ENCODE results near the gene B4GALT7. TPM values are rescaled to one million over a fixed set of nuclear protein-coding genes. Genes with fewer than 3 reads are reported as not detected.
"Not testable (repeated sequence)": the region's sequence is repeated elsewhere in the genome, so short reads cannot be mapped to it uniquely, and the experiment has no call there.

The B4GALT7 gene
- total RNA-seq, 1 experiment from 2014 or later = 15.0 TPM

DNA sequence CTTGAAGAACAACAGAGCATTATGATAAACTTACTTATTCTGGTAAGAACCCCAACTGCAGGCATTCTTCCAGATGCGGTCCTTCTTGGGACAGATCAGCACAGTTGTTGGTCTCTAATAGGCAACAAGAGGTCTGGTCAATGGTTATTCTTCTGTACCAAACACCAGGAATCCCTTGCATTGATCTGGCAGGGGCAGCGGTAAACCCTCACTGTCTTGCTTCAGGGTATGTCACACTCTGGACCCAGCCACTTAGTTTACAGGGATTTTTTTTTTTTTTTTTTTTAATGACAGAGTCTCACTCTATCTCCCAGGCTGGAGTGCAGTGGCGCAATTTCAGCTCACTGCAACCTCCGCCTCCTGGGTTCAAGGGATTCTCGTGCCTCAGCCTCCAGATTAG lies 44.3 kb upstream of the B4GALT7 start:
- H3K4me3 ChIP-seq (ENCODE audit: low read depth, low read length, poor library complexity, severe bottlenecking) = no peak overlapping the region
- CTCF ChIA-PET = no interaction called here
- H3K27ac ChIP-seq (ENCODE audit: low read depth, low read length, poor library complexity, severe bottlenecking) = no peak overlapping the region
- no peak for DNase-seq (ENCODE audit: low spot score)
- no TSS peak for BruUV-seq (replicated peaks)
- no peak for TF ChIP-seq EZH2 (IDR thresholded peaks at IDR 0.05; ENCODE audit: borderline replicate concordance, low read depth, low read length, poor library complexity, severe bottlenecking)
- TF ChIP-seq, protein P1, sequence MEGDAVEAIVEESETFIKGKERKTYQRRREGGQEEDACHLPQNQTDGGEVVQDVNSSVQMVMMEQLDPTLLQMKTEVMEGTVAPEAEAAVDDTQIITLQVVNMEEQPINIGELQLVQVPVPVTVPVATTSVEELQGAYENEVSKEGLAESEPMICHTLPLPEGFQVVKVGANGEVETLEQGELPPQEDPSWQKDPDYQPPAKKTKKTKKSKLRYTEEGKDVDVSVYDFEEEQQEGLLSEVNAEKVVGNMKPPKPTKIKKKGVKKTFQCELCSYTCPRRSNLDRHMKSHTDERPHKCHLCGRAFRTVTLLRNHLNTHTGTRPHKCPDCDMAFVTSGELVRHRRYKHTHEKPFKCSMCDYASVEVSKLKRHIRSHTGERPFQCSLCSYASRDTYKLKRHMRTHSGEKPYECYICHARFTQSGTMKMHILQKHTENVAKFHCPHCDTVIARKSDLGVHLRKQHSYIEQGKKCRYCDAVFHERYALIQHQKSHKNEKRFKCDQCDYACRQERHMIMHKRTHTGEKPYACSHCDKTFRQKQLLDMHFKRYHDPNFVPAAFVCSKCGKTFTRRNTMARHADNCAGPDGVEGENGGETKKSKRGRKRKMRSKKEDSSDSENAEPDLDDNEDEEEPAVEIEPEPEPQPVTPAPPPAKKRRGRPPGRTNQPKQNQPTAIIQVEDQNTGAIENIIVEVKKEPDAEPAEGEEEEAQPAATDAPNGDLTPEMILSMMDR (conservative IDR thresholded peaks at IDR 0.05; ENCODE audit: low read depth, low read length) = no peak
- no peaks in the 10 kb centered on the region for H3K9me3 ChIP-seq (ENCODE audit: low read depth, low read length, poor library complexity, severe bottlenecking)
- H3K27me3 ChIP-seq (replicated peaks; ENCODE audit: insufficient read depth, low read depth, low read length, poor library complexity) = no peaks in the 10 kb centered on the region
- POLR2A ChIA-PET (ENCODE audit: low non-redundant PET) = no interaction called here
- H3K4me1 ChIP-seq (ENCODE audit: insufficient read depth, low read length, poor library complexity, severe bottlenecking) = no peaks in the 10 kb centered on the region
- peaks cover 8% of the 10 kb centered on the region for H3K36me3 ChIP-seq (ENCODE audit: insufficient read depth, low read length, poor library complexity, severe bottlenecking)
- intact Hi-C loops (cut with micrococcal nuclease; ENCODE audit: unreplicated experiment) = no loop called here

DNA sequence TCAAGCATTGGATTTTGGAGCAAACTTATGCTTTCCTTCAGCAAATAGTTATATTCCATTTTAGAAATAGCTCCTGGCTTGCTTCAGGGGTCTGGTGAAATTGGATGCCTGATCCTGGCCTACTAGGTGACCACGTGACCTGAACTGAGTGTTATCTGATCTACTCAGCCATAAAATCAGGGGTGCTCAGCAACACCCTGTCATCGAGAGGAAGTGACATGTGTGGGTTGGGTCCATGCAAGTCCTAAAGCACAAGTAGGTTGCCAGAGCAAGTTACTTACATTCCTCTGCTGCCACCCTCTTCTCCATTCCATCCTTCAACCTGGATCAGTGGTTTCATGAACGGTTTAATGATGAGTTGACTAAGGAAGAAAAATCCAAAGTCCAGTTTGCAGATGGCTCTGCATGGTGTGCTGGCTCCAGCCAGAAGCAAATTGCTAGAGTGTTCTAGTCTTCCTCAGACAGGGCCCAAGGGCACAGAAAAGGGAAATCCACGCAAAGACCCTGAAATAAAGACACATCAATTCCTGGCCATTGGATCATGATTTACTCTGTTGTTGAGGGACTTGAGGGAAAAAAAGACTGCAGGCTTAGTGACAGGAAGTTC lies 42.8 kb upstream of the B4GALT7 start:
- Histone ChIP-seq H3K27ac (ENCODE audit: low read depth, low read length, poor library complexity, severe bottlenecking) (no peak overlapping the region), H3K36me3 (ENCODE audit: insufficient read depth, low read length, poor library complexity, severe bottlenecking) (no peaks in the 10 kb centered on the region), H3K4me3 (ENCODE audit: low read depth, low read length, poor library complexity, severe bottlenecking) (no peak overlapping the region), H3K4me1 (ENCODE audit: insufficient read depth, low read length, poor library complexity, severe bottlenecking) (no peaks in the 10 kb centered on the region), H3K9me3 (ENCODE audit: low read depth, low read length, poor library complexity, severe bottlenecking) (no peaks in the 10 kb centered on the region), H3K27me3 (replicated peaks; ENCODE audit: insufficient read depth, low read depth, low read length, poor library complexity) (no peaks in the 10 kb centered on the region)
- CTCF ChIA-PET = no interaction called here
- intact Hi-C loops (cut with micrococcal nuclease; ENCODE audit: unreplicated experiment) = no loop called here
- POLR2A ChIA-PET (ENCODE audit: low non-redundant PET) = no interaction called here
- no peak for DNase-seq (ENCODE audit: low spot score)
- TF ChIP-seq, protein P1 (conservative IDR thresholded peaks at IDR 0.05; ENCODE audit: low read depth, low read length) = no peak
- no peak for TF ChIP-seq EZH2 (IDR thresholded peaks at IDR 0.05; ENCODE audit: borderline replicate concordance, low read depth, low read length, poor library complexity, severe bottlenecking)
- BruUV-seq (replicated peaks) = no TSS peak

DNA sequence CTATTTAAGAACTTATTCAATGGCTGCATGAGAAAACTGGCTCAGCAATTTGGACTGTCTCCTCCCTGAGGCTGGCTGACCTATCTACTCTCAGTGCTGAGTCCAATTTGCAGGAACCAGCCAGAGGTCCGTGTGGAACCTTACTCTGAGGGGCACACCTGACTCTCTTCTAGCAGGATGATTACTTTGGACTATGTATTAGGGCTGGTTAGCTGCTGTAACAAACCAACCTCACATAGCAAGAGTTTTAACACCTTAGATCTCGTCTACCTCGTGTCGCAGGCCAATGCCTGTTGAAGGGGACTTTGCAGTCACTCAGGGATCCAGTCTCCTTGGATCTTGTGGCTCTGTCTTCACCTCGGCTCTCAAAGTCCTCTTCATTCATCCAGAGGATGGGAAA lies 42.1 kb upstream of the B4GALT7 start:
- Histone ChIP-seq H3K9me3 (ENCODE audit: low read depth, low read length, poor library complexity, severe bottlenecking) (no peaks in the 10 kb centered on the region), H3K4me1 (ENCODE audit: insufficient read depth, low read length, poor library complexity, severe bottlenecking) (no peaks in the 10 kb centered on the region), H3K27me3 (replicated peaks; ENCODE audit: insufficient read depth, low read depth, low read length, poor library complexity) (no peaks in the 10 kb centered on the region), H3K4me3 (ENCODE audit: low read depth, low read length, poor library complexity, severe bottlenecking) (no peak overlapping the region), H3K27ac (ENCODE audit: low read depth, low read length, poor library complexity, severe bottlenecking) (no peak overlapping the region), H3K36me3 (ENCODE audit: insufficient read depth, low read length, poor library complexity, severe bottlenecking) (no peaks in the 10 kb centered on the region)
- intact Hi-C loops (cut with micrococcal nuclease; ENCODE audit: unreplicated experiment) = no loop called here
- ChIA-PET CTCF (no interaction called here), POLR2A (ENCODE audit: low non-redundant PET) (no interaction called here)
- no TSS peak for BruUV-seq (replicated peaks)
- TF ChIP-seq EZH2 (IDR thresholded peaks at IDR 0.05; ENCODE audit: borderline replicate concordance, low read depth, low read length, poor library complexity, severe bottlenecking) = no peak
- TF ChIP-seq, protein P1 (conservative IDR thresholded peaks at IDR 0.05; ENCODE audit: low read depth, low read length) = no peak
- DNase-seq (ENCODE audit: low spot score) = no peak

DNA sequence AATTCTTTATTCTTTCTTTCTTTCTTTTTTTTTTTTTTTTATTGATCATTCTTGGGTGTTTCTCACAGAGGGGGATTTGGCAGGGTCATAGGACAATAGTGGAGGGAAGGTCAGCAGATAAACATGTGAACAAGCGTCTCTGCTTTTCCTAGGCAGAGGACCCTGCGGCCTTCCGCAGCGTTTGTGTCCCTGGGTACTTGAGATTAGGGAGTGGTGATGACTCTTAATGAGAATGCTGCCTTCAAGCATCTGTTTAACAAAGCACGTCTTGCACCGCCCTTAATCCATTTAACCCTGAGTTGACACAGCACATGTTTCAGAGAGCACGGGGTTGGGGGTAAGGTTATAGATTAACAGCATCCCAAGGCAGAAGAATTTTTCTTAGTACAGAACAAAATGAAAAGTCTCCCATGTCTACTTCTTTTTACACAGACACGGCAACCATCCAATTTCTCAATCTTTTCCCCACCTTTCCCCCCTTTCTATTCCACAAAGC lies 40.4 kb upstream of the B4GALT7 start:
- H3K4me1 ChIP-seq (ENCODE audit: insufficient read depth, low read length, poor library complexity, severe bottlenecking); DNase-seq (ENCODE audit: low spot score); BruUV-seq (replicated peaks); H3K4me3 ChIP-seq (ENCODE audit: low read depth, low read length, poor library complexity, severe bottlenecking); H3K9me3 ChIP-seq (ENCODE audit: low read depth, low read length, poor library complexity, severe bottlenecking); H3K27ac ChIP-seq (ENCODE audit: low read depth, low read length, poor library complexity, severe bottlenecking); H3K27me3 ChIP-seq (replicated peaks; ENCODE audit: insufficient read depth, low read depth, low read length, poor library complexity); POLR2A ChIA-PET (ENCODE audit: low non-redundant PET); H3K36me3 ChIP-seq (ENCODE audit: insufficient read depth, low read length, poor library complexity, severe bottlenecking); CTCF ChIA-PET; intact Hi-C loops (cut with micrococcal nuclease; ENCODE audit: unreplicated experiment): not testable (repeated sequence)
